Activated T-cell treated with anti-CD3 and anti-CD28 coated beads, Interleukin-2, amount 50 U/mL, for 24 hours (primary cell): Measurements from ENCODE around the gene TMEM175.
A peak's percentile ranks its signal among the peaks of the same experiment; 100 is the strongest.
"Not testable (repeated sequence)": the region's sequence is repeated elsewhere in the genome, so short reads cannot be mapped to it uniquely, and the experiment has no call there.

Experiments
- DNase-seq: peaks from one replicate; pipeline ENCODE4 v3.0.0-alpha.2; 2020
- H3K27ac Mint-ChIP-seq: 2 replicates; pipeline ENCODE4 v1.8.0; 2020; ENCODE audit warnings: mild to moderate bottlenecking, mixed read lengths
- H3K27me3 Mint-ChIP-seq: 2 replicates; pipeline ENCODE4 v1.8.0; 2020; ENCODE audit warnings: mixed read lengths
- H3K36me3 Mint-ChIP-seq: 2 replicates; pipeline ENCODE4 v1.8.0; 2020; ENCODE audit warnings: low read depth, mixed read lengths
- H3K4me1 Mint-ChIP-seq: 2 replicates; pipeline ENCODE4 v1.8.0; 2020; ENCODE audit warnings: low read depth, mixed read lengths
- H3K4me3 Mint-ChIP-seq: 2 replicates; pipeline ENCODE4 v1.8.0; 2020; ENCODE audit warnings: mild to moderate bottlenecking, moderate library complexity, mixed read lengths
- H3K9me3 Mint-ChIP-seq: 2 replicates; pipeline ENCODE4 v1.8.0; 2020; ENCODE audit warnings: mixed read lengths

Gene TMEM175

DNA sequence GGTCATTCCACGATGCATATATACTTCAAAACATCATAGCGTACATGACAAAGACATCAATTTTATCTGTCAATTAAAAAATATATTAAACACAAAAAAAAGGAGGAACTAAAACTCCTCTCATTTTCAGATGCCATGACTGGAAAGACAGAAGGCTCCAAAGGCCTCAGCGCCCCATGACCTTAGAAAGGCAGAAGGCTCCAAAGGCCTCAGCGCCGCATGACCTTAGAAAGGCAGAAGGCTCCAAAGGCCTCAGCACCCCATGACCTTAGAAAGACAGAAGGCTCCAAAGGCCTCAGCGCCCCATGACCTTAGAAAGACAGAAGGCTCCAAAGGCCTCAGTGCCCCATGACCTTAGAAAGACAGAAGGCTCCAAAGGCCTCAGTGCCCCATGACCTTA lies 13.7 kb upstream of the TMEM175 start:
- H3K27ac Mint-ChIP-seq, H3K27me3 Mint-ChIP-seq, DNase-seq, H3K4me3 Mint-ChIP-seq: not testable (repeated sequence)
- peaks cover 71% of the 10 kb centered on the region for H3K4me1 Mint-ChIP-seq
- H3K9me3 Mint-ChIP-seq, result peaks cover 13% of the 10 kb centered on the region
- H3K36me3 Mint-ChIP-seq, result peaks cover 32% of the 10 kb centered on the region

DNA sequence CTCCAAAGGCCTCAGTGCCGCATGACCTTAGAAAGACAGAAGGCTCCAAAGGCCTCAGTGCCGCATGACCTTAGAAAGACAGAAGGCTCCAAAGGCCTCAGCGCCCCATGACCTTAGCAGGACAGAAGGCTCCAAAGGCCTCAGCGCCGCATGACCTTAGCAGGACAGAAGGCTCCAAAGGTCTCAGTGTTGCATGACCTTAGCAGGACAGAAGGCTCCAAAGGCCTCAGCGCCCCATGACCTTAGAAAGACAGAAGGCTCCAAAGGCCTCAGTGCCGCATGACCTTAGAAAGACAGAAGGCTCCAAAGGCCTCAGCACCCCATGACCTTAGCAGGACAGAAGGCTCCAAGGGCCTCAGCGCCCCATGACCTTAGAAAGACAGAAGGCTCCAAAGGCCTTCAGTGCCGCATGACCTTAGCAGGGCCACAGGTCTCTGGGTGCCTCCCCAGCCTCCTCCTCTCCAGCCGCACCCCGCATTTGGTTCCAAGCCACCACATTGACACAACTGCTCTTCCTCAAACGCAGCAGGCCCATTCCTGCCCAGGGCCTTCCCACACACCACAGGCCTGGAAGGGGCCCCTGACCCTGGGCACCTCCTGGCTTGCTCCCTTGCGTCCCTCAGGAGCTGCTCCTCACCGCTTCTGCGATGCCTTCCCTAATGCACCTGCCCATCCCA lies 13.1 kb upstream of the TMEM175 start:
- H3K9me3 Mint-ChIP-seq, result peaks cover 13% of the 10 kb centered on the region
- H3K4me3 Mint-ChIP-seq, H3K27ac Mint-ChIP-seq, H3K27me3 Mint-ChIP-seq: not testable (repeated sequence)
- peaks cover 75% of the 10 kb centered on the region for H3K4me1 Mint-ChIP-seq
- peaks cover 34% of the 10 kb centered on the region for H3K36me3 Mint-ChIP-seq
- DNase-seq, result peak; percentile 16

GRCh38 chr4:921830-922331 lies 10.4 kb upstream of the TMEM175 start:
- H3K27ac Mint-ChIP-seq, result peak overlapping the region; percentile 76
- no peaks in the 10 kb centered on the region for H3K27me3 Mint-ChIP-seq
- DNase-seq, result peak; percentile 28
- H3K4me3 Mint-ChIP-seq, result peak overlapping the region; percentile 35
- peaks cover 13% of the 10 kb centered on the region for H3K9me3 Mint-ChIP-seq
- peaks cover 78% of the 10 kb centered on the region for H3K4me1 Mint-ChIP-seq
- peaks cover 51% of the 10 kb centered on the region for H3K36me3 Mint-ChIP-seq

DNA sequence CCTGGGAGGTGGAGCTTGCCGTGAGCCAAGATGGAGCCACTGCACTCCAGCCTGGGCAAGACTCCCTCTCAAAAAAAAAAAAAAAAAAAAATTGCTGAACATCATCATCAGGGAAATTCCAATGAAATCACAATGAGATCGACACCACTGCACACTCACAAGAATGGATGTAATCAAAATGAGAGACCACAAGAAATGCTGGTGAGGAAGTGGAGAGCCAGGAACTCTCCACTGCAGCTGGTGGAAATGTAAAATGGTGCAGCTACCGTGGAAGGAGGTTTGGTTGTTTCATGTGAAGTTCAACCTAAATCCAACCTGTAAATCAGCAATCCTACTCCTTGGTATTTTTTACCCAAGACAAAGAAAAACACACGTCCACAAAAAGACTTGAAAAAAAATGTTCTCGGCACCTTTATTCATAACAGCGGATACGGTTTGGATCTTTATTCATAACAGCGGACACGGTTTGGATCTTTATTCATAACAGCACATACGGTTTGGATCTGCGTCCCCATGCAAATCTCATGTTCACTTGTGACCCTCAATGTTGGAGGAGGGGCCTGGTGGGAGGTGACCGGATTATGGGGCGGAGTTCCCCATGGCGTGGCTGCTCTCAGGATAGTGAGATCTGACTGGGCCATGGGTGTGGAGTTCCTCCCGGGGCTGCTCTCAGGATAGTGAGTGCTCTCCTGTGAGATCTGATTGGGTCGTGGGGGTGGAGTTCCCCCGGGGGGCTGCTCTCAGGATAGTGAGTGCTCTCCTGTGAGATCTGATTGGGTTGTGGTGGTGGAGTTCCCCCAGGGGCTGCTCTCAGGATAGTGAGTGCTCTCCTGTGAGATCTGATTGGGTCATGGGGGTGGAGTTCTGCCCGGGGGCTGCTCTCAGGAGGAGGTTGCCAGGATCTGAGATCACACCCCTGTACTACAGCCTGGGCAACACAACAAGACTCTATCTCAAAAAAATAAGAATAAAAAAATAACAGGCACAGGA lies 7.9 kb upstream of the TMEM175 start:
- peak; percentile 38 for DNase-seq
- H3K4me3 Mint-ChIP-seq, result peak overlapping the region; percentile 49
- peaks cover 75% of the 10 kb centered on the region for H3K4me1 Mint-ChIP-seq
- H3K27ac Mint-ChIP-seq, result peak overlapping the region; percentile 90
- peaks cover 3% of the 10 kb centered on the region for H3K9me3 Mint-ChIP-seq
- peaks cover 53% of the 10 kb centered on the region for H3K36me3 Mint-ChIP-seq
- H3K27me3 Mint-ChIP-seq, result no peaks in the 10 kb centered on the region

DNA sequence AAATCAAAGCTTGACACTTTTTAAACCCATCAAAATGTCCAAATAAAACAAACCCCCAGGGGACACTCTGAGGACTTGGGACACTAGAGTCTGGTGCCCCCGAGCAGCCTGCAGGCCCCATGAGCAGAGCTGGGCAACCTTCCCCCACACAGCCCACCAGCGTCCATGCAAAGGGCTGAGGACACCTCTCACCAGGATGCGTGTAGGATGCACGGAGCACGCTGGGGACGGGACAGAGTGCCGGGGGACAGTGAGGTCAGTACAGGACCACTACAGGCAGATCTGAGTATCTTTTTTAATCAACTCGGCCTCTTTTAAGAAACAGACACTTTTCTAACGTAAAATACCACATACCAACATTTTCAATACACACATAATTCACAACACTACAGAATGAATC lies 7.1 kb upstream of the TMEM175 start:
- peaks cover 73% of the 10 kb centered on the region for H3K4me1 Mint-ChIP-seq
- no peak overlapping the region for H3K4me3 Mint-ChIP-seq
- peaks cover 52% of the 10 kb centered on the region for H3K36me3 Mint-ChIP-seq
- DNase-seq, result peak; percentile 21
- no peaks in the 10 kb centered on the region for H3K9me3 Mint-ChIP-seq
- peak overlapping the region; percentile 90 for H3K27ac Mint-ChIP-seq
- no peaks in the 10 kb centered on the region for H3K27me3 Mint-ChIP-seq

- H3K36me3 Mint-ChIP-seq, result peaks cover 51% of the 10 kb centered on the region
- no peak overlapping the region for H3K4me3 Mint-ChIP-seq
- DNase-seq, result peak; percentile 27
- H3K27ac Mint-ChIP-seq, result peak overlapping the region; percentile 76
- peaks cover 78% of the 10 kb centered on the region for H3K4me1 Mint-ChIP-seq
- H3K9me3 Mint-ChIP-seq, result no peaks in the 10 kb centered on the region
- H3K27me3 Mint-ChIP-seq, result no peaks in the 10 kb centered on the region
These were observed 6.3 kb upstream of the TMEM175 start for GRCh38 chr4:925771-926500.

GRCh38 chr4:926538-926937 lies 5.7 kb upstream of the TMEM175 start:
- Mint-ChIP-seq H3K4me1 (peaks cover 75% of the 10 kb centered on the region), H3K4me3 (no peak overlapping the region), H3K27me3 (no peaks in the 10 kb centered on the region), H3K9me3 (no peaks in the 10 kb centered on the region), H3K27ac (no peak overlapping the region), H3K36me3 (peaks cover 51% of the 10 kb centered on the region)
- no peak for DNase-seq

- H3K9me3 Mint-ChIP-seq, DNase-seq, H3K27ac Mint-ChIP-seq, H3K27me3 Mint-ChIP-seq, H3K4me3 Mint-ChIP-seq: not testable (repeated sequence)
- peaks cover 52% of the 10 kb centered on the region for H3K36me3 Mint-ChIP-seq
- H3K4me1 Mint-ChIP-seq, result peaks cover 68% of the 10 kb centered on the region
These were observed 4.7 kb upstream of the TMEM175 start for GRCh38 chr4:927566-927965.

DNA sequence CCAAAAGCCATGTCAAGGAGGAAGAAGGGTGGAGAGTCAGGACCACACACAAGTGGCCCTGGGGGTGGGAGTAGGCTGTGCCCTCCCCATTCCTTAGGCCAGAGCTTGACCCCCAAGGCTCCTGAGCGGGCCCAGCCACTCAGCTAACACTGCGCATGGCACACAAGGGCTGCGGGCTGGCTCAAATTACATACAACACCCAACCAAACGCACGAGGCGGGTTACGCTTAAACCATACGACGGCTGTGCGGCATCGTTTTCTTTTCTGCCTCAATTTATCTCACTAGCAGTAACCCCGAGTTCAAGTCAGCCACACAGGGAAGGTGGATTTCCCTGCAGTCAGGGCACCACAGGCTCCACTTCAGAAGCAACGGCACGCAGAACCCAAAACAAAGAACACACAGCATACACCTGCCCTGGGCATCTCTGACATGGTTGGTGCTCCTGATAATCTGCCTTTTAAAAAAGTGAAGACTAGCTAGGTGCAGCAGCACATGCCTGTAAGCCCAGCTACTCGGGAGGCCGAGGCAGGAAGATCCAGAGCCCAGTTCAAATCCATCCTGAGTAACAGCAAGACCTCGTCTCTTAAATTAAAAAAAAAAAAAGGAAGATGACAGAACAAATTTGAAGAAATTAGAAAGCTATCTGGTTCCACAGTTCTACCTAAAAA lies 3.0 kb upstream of the TMEM175 start:
- H3K27ac Mint-ChIP-seq, result peak overlapping the region; percentile 47
- H3K36me3 Mint-ChIP-seq, result peaks cover 47% of the 10 kb centered on the region
- peak; percentile 11 for DNase-seq
- H3K9me3 Mint-ChIP-seq, result no peaks in the 10 kb centered on the region
- peak overlapping the region; percentile 20 for H3K4me3 Mint-ChIP-seq
- peaks cover 65% of the 10 kb centered on the region for H3K4me1 Mint-ChIP-seq
- H3K27me3 Mint-ChIP-seq, result no peaks in the 10 kb centered on the region

GRCh38 chr4:930028-930551 lies 2.2 kb upstream of the TMEM175 start:
- peak overlapping the region; percentile 94 for H3K4me3 Mint-ChIP-seq
- H3K4me1 Mint-ChIP-seq, result peaks cover 61% of the 10 kb centered on the region
- H3K27ac Mint-ChIP-seq, result peak overlapping the region; percentile 98
- H3K36me3 Mint-ChIP-seq, result peaks cover 42% of the 10 kb centered on the region
- DNase-seq, result no peak
- no peaks in the 10 kb centered on the region for H3K9me3 Mint-ChIP-seq
- H3K27me3 Mint-ChIP-seq, result no peaks in the 10 kb centered on the region

- Mint-ChIP-seq H3K4me1 (peaks cover 54% of the 10 kb centered on the region), H3K36me3 (peaks cover 38% of the 10 kb centered on the region), H3K27me3 (no peaks in the 10 kb centered on the region), H3K27ac (peak overlapping the region; percentile 98), H3K9me3 (no peaks in the 10 kb centered on the region), H3K4me3 (peak overlapping the region; percentile 94)
- peak; percentile 42 for DNase-seq
These were observed 1.4 kb upstream of the TMEM175 start for GRCh38 chr4:930827-931193.

GRCh38 chr4:931194-931959 lies 883 bp upstream of the TMEM175 start:
- DNase-seq, result peak; percentile 46

DNA sequence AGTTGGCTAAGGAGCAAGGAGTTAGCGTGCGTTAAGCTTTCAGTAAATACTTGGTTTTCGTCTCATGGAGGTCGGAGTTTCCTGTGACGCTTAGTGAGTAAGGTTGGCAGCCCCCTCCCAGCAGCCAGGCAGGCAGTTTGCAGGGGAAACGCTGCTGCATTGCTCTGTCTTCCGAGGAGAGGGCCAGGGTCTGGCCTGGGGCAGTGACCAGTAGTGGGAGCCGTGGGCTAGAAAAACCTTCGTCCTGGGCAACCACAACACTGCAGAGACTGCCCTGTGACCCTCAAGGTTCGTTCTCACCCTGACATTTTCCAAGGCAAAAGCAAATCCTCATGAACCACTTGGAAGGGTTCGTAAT lies 432 bp downstream of the TMEM175 start:
- Mint-ChIP-seq H3K4me1 (peaks cover 51% of the 10 kb centered on the region), H3K27ac (peak overlapping the region; percentile 98), H3K27me3 (no peaks in the 10 kb centered on the region), H3K9me3 (no peaks in the 10 kb centered on the region), H3K36me3 (peaks cover 33% of the 10 kb centered on the region), H3K4me3 (peak overlapping the region; percentile 94)
- DNase-seq, result no peak

More at GRCh38 chr4:931194-931959, 883 bp upstream of the TMEM175 start:
- Mint-ChIP-seq H3K4me1 (peaks cover 52% of the 10 kb centered on the region), H3K27ac (peak overlapping the region; percentile 98), H3K4me3 (peak overlapping the region; percentile 94), H3K27me3 (no peaks in the 10 kb centered on the region), H3K9me3 (no peaks in the 10 kb centered on the region), H3K36me3 (peaks cover 35% of the 10 kb centered on the region)
